NCI-H1105 (cell line): ENCODE measurements around the gene RASGRP2.
A peak's percentile ranks its signal among the peaks of the same experiment; 100 is the strongest.

Source experiments
- DNase-seq: peaks from one replicate; lab custom pipeline; 2025; lab: John Stamatoyannopoulos, UW

The RASGRP2 gene

GRCh38 chr11:64770120-64770519 is 26.2 kb upstream of the RASGRP2 start:
- no peak for DNase-seq

GRCh38 chr11:64769283-64769682 is 25.3 kb upstream of the RASGRP2 start:
- DNase-seq: no peak

- no peak for DNase-seq
Observed at GRCh38 chr11:64768300-64768694, 24.4 kb upstream of the RASGRP2 start.

- DNase-seq: peak; percentile 16
Observed at GRCh38 chr11:64767344-64768299, 23.7 kb upstream of the RASGRP2 start.

- DNase-seq: no peak
Observed at GRCh38 chr11:64766881-64767280, 22.9 kb upstream of the RASGRP2 start.

GRCh38 chr11:64765851-64766665 is 22.1 kb upstream of the RASGRP2 start:
- no peak for DNase-seq

GRCh38 chr11:64765291-64765850 is 21.4 kb upstream of the RASGRP2 start:
- DNase-seq: no peak

- no peak for DNase-seq
Observed at GRCh38 chr11:64764753-64765152, 20.8 kb upstream of the RASGRP2 start.

GRCh38 chr11:64764040-64764611 is 20.2 kb upstream of the RASGRP2 start:
- no peak for DNase-seq

- no peak for DNase-seq
Observed at GRCh38 chr11:64763526-64764039, 19.6 kb upstream of the RASGRP2 start.

- no peak for DNase-seq
Observed at GRCh38 chr11:64762674-64763525, 19.0 kb upstream of the RASGRP2 start.

- DNase-seq: no peak
Observed at GRCh38 chr11:64762277-64762673, 18.3 kb upstream of the RASGRP2 start.

GRCh38 chr11:64760759-64761420 is 16.9 kb upstream of the RASGRP2 start:
- DNase-seq: no peak

- no peak for DNase-seq
Observed at GRCh38 chr11:64759722-64760719, 16.1 kb upstream of the RASGRP2 start, which contains the start of gene PYGM. PYGM (minus strand) TSS chr11:64759974; CDS start chr11:64759898, 76 bp downstream.

GRCh38 chr11:64759131-64759721 is 15.3 kb upstream of the RASGRP2 start:
- DNase-seq: no peak

GRCh38 chr11:64758330-64759079 is 14.6 kb upstream of the RASGRP2 start:
- DNase-seq: no peak

- no peak for DNase-seq
Observed at GRCh38 chr11:64757549-64758329, 13.8 kb upstream of the RASGRP2 start.
